Measurements from ENCODE around the gene EPB41L4B. TPM values are rescaled to one million over a fixed set of nuclear protein-coding genes. Genes with fewer than 3 reads are reported as not detected.

EPB41L4B gene
- total RNA-seq, 1 donor from 2014 or later, result 0.41 TPM

DNA sequence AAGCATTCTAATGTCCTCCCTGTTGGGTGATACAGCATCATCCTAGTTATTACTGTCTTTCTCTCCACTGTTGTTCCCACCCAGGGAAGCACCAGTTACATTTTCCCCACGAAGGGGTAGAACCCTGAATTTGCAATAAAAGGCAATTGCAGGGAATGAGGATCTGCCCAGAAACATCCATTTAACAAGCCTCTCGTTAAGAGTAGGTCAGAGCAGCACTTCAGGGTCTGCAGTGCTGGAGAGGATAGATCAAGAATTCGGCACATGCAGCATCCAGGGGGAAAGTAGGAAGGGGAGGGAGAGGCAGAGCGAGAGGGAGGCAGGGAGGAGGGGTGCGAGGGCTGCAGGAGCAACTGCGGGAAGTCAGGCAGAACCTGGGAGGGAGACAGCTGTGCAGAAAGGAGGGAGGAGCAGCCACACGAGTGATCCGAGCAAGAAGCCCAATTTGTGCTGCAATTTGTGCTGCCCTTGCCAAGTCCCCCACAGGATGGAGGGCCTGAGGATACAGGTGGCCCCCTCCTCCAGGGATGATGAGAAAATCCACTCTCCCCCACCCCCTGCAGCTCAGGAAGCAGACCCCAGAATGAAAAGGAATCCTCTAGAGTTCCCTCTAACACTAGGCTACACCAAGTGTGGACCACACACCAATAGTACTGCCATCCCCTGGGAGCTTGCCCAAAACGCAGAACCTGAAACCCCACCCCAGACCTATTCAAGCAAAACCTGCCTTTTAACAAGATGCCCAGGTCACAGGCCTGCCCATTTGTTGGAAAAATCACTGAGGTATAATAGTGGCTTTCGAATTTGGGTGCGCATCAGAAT is 62.2 kb downstream of the EPB41L4B start:
- no peak for DNase-seq (ENCODE audit: low spot score)
- Mint-ChIP-seq H3K4me1 (ENCODE audit: unreplicated experiment) (no peaks in the 10 kb centered on the region), H3K9me3 (ENCODE audit: unreplicated experiment) (no peaks in the 10 kb centered on the region), H3K4me3 (ENCODE audit: unreplicated experiment) (no peak overlapping the region), H3K36me3 (ENCODE audit: low read depth, unreplicated experiment) (no peaks in the 10 kb centered on the region), H3K27ac (ENCODE audit: unreplicated experiment) (no peak overlapping the region), H3K27me3 (ENCODE audit: unreplicated experiment) (no peaks in the 10 kb centered on the region)
- TF ChIP-seq, protein P1, sequence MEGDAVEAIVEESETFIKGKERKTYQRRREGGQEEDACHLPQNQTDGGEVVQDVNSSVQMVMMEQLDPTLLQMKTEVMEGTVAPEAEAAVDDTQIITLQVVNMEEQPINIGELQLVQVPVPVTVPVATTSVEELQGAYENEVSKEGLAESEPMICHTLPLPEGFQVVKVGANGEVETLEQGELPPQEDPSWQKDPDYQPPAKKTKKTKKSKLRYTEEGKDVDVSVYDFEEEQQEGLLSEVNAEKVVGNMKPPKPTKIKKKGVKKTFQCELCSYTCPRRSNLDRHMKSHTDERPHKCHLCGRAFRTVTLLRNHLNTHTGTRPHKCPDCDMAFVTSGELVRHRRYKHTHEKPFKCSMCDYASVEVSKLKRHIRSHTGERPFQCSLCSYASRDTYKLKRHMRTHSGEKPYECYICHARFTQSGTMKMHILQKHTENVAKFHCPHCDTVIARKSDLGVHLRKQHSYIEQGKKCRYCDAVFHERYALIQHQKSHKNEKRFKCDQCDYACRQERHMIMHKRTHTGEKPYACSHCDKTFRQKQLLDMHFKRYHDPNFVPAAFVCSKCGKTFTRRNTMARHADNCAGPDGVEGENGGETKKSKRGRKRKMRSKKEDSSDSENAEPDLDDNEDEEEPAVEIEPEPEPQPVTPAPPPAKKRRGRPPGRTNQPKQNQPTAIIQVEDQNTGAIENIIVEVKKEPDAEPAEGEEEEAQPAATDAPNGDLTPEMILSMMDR (IDR thresholded peaks at IDR 0.05; ENCODE audit: unreplicated experiment), result no peak

DNA sequence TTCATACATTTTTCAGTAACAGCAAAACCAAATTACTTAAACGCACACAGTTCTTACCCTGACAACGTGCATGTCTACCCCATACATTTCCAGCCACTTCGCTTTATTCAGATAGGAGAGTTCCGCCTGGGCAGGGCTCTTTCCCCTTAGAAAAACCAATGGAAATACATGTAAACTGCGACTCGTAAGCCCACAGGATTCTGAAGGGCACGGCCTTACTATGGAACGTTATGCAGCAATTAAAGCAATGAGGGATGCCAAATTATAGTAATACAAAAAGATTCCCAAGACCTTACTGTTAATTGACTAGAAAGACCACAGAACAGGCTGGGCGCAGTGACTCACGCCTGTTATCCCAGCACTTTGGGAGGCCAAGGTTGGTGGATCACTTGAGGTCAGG is 64.5 kb downstream of the EPB41L4B start:
- TF ChIP-seq, protein P1 (IDR thresholded peaks at IDR 0.05; ENCODE audit: unreplicated experiment), result no peak
- H3K27me3 Mint-ChIP-seq (ENCODE audit: unreplicated experiment), result no peaks in the 10 kb centered on the region
- peaks cover 11% of the 10 kb centered on the region for H3K4me1 Mint-ChIP-seq (ENCODE audit: unreplicated experiment)
- H3K27ac Mint-ChIP-seq (ENCODE audit: unreplicated experiment), result no peak overlapping the region
- DNase-seq (ENCODE audit: low spot score), result no peak
- H3K36me3 Mint-ChIP-seq (ENCODE audit: low read depth, unreplicated experiment), result no peaks in the 10 kb centered on the region
- no peaks in the 10 kb centered on the region for H3K9me3 Mint-ChIP-seq (ENCODE audit: unreplicated experiment)
- no peak overlapping the region for H3K4me3 Mint-ChIP-seq (ENCODE audit: unreplicated experiment)

DNA sequence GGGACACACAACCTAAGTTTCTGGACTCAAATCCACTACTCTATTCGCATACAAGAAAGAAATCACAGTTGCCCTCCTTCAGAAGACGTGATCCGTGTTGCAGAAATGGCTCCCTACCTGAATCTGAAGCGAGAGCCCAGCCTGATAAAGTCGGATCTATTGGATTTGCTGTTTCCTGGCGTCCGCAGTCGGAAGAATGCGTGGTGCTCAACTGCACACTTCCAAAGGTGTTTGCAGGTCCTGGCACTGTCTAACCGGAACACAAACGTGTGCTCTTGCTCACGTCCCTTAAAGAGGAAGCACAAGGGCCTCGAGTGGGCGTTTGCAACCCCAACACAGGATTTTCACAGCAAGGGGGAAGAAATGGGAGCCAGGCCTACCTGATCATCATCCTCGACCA is 65.5 kb downstream of the EPB41L4B start:
- H3K27me3 Mint-ChIP-seq (ENCODE audit: unreplicated experiment), result no peaks in the 10 kb centered on the region
- no peaks in the 10 kb centered on the region for H3K36me3 Mint-ChIP-seq (ENCODE audit: low read depth, unreplicated experiment)
- H3K27ac Mint-ChIP-seq (ENCODE audit: unreplicated experiment), result no peak overlapping the region
- DNase-seq (ENCODE audit: low spot score), result no peak
- no peaks in the 10 kb centered on the region for H3K9me3 Mint-ChIP-seq (ENCODE audit: unreplicated experiment)
- H3K4me3 Mint-ChIP-seq (ENCODE audit: unreplicated experiment), result no peak overlapping the region
- TF ChIP-seq, protein P1 (IDR thresholded peaks at IDR 0.05; ENCODE audit: unreplicated experiment), result no peak
- H3K4me1 Mint-ChIP-seq (ENCODE audit: unreplicated experiment), result peaks cover 16% of the 10 kb centered on the region

DNA sequence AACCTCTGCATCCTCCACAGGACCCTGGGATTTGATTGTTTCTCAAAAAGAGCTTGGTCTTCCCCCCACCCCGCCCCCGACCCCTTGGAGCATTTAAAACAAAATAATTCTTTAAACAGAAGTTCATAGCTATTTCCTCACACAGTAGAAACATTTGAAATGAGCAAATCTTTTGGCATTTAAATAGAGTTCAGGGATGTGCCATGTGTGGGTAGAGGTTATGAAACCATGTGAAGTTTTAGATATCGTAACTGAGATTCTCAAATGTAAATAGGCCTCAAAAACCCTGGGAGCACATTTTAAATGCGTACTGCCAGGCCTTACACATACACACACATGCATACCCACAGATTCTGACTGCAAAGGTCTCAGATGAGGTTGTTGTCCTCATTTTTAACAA is 66.5 kb downstream of the EPB41L4B start:
- TF ChIP-seq, protein P1 (IDR thresholded peaks at IDR 0.05; ENCODE audit: unreplicated experiment), result no peak
- no peaks in the 10 kb centered on the region for H3K27me3 Mint-ChIP-seq (ENCODE audit: unreplicated experiment)
- H3K27ac Mint-ChIP-seq (ENCODE audit: unreplicated experiment), result no peak overlapping the region
- DNase-seq (ENCODE audit: low spot score), result no peak
- H3K9me3 Mint-ChIP-seq (ENCODE audit: unreplicated experiment), result no peaks in the 10 kb centered on the region
- no peaks in the 10 kb centered on the region for H3K36me3 Mint-ChIP-seq (ENCODE audit: low read depth, unreplicated experiment)
- no peak overlapping the region for H3K4me3 Mint-ChIP-seq (ENCODE audit: unreplicated experiment)
- peaks cover 16% of the 10 kb centered on the region for H3K4me1 Mint-ChIP-seq (ENCODE audit: unreplicated experiment)

DNA sequence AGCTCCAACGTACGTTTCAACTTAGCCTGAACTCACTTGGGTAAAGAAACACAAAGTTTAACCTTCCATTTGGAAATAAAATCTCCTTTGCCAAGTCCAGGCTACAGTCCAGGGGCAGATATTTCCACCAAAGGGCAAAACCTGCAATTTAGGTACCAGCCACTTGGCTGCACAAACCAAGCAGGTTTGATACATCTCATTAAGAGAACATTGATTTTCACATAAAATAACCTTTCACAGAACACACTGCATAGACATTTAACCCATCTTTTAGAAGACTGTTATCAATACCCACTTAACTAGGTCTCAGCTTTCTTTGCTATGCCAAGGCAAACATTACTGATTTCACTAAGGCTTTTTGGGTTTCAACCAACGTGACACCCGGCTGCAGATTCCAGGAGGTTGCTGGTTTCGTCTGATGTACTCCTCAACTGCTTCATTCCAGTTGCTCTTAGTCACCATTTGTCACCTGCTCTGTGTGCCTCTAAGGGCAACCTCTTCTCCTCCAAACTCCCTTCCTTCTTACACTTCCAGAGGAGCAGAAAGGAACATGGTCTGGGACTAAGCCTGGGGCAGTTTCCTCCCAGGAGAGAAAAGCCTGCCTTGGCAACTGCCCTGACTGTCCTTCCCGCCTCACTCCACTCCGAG is 67.1 kb downstream of the EPB41L4B start:
- Mint-ChIP-seq H3K27ac (ENCODE audit: unreplicated experiment) (no peak overlapping the region), H3K36me3 (ENCODE audit: low read depth, unreplicated experiment) (no peaks in the 10 kb centered on the region)

More for the DNA sequence above, 67.1 kb downstream of the EPB41L4B start:
- H3K27me3 Mint-ChIP-seq (ENCODE audit: unreplicated experiment), result no peaks in the 10 kb centered on the region
- H3K9me3 Mint-ChIP-seq (ENCODE audit: unreplicated experiment), result no peaks in the 10 kb centered on the region
- DNase-seq (ENCODE audit: low spot score), result no peak
- no peak overlapping the region for H3K4me3 Mint-ChIP-seq (ENCODE audit: unreplicated experiment)
- peaks cover 16% of the 10 kb centered on the region for H3K4me1 Mint-ChIP-seq (ENCODE audit: unreplicated experiment)
- TF ChIP-seq, protein P1 (IDR thresholded peaks at IDR 0.05; ENCODE audit: unreplicated experiment), result no peak
